K562 (cell line): Measurements from ENCODE around the gene HK1. TPM values are rescaled to one million over a fixed set of nuclear protein-coding genes. Genes with fewer than 3 reads are reported as not detected.

Experiments
- ATAC-seq: fragments of 200-7000 bp; cut with Tn5 transposase; 3 replicates; pipeline ENCODE4 v1.9.1; 2020; ENCODE audit warnings: moderate library complexity
- BruUV-seq: library from RNA; stranded (reverse); fragments of 400-500 nt; replicated peaks from 2 replicates; lab custom pipeline; 2021; lab: Mats Ljungman, UMichigan
- CTCF ChIA-PET: fragments of 300-600 bp; formaldehyde crosslinking; extraction: SDS; loops from one replicate; lab custom pipeline; 2021; ENCODE audit warnings: low intra/inter-chr PET ratio; lab: Yijun Ruan, JAX
- POLR2A ChIA-PET: fragments of 300-600, 350-650 bp; sonication (Branson Sonifier 250); formaldehyde crosslinking; extraction: SDS; loops from one replicate; lab custom pipeline; 2021; ENCODE audit warnings: antibody characterized with exemption, inconsistent platforms; lab: Yijun Ruan, JAX
- DNase-seq, 4 experiments: peaks; one replicate each; pipeline versions ENCODE4 v3.0.0 to v3.0.0-alpha.2; 2011 to 2018; ENCODE audit warnings: low spot score in 3 of 4, mixed read lengths in 3 of 4; ENCODE audit errors: extremely low read depth in 1 of 4
- FAIRE-seq: peaks from 2 replicates; lab custom pipeline; 2011; peaks lifted over from hg19 to GRCh38; lab: Jason Lieb, UNC
- H2AFZ ChIP-seq: 2 replicates; pipeline ENCODE4 v1.6.0; 2011; ENCODE audit warnings: low read depth, low read length, control low read depth, inconsistent platforms
- H3K27ac ChIP-seq: fragments of 200-600 bp; 3 replicates; pipeline ENCODE4 v1.8.0; 2011; ENCODE audit warnings: low read depth, mild to moderate bottlenecking, control low read depth, inconsistent platforms, low read length, moderate library complexity, mixed read lengths; ENCODE audit errors: extremely low read depth
- H3K27me3 ChIP-seq, 2 experiments: fragments of 300-600 bp in 1 of 2; 2 replicates in 1 of 2; 3 replicates in 1 of 2; pipeline versions ENCODE4 v1.6.0 to v1.8.0; 2011; ENCODE audit warnings: inconsistent platforms in 2 of 2, low read length in 2 of 2, mild to moderate bottlenecking in 1 of 2, mixed read lengths in 1 of 2, moderate library complexity in 1 of 2; ENCODE audit not compliant: control insufficient read depth in 2 of 2, insufficient read depth in 2 of 2
- H3K36me3 ChIP-seq: fragments of 300-600 bp; 3 replicates; pipeline ENCODE4 v1.8.0; 2011; ENCODE audit warnings: mild to moderate bottlenecking, low read length, inconsistent platforms; ENCODE audit not compliant: control insufficient read depth, insufficient read depth
- H3K4me1 ChIP-seq, 2 experiments: fragments of 200-600 bp in 1 of 2; replicated peaks in 1 of 2; 2 replicates in 1 of 2; 3 replicates in 1 of 2; pipeline versions ENCODE4 v1.5.1 to v1.8.0; 2011; ENCODE audit warnings: inconsistent platforms in 2 of 2, low read length in 2 of 2, mild to moderate bottlenecking in 1 of 2, mixed read lengths in 1 of 2, moderate library complexity in 1 of 2; ENCODE audit not compliant: control insufficient read depth in 2 of 2, insufficient read depth in 2 of 2
- H3K4me2 ChIP-seq: 2 replicates; pipeline ENCODE4 v1.6.1; 2011; ENCODE audit warnings: low read length, control low read depth, inconsistent platforms, mixed read lengths; ENCODE audit not compliant: insufficient read depth
- H3K4me3 ChIP-seq: fragments of 200-600 bp; sonication (generic), shearing (Covaris generic); 2 replicates; pipeline ENCODE4 v1.5.1; 2016; ENCODE audit warnings: control low read depth, inconsistent platforms
- H3K79me2 ChIP-seq: fragments of 200-600 bp; 3 replicates; pipeline ENCODE4 v1.8.0; 2011; ENCODE audit warnings: low read length, inconsistent platforms; ENCODE audit not compliant: control insufficient read depth, insufficient read depth
- H3K9ac ChIP-seq, 2 experiments: 2 replicates each; pipeline versions ENCODE4 v1.6.0 to v1.6.1; 2011; ENCODE audit warnings: low read depth in 2 of 2, low read length in 2 of 2, control low read depth in 1 of 2, inconsistent platforms in 1 of 2, mild to moderate bottlenecking in 1 of 2, mixed read lengths in 1 of 2; ENCODE audit not compliant: insufficient read depth in 1 of 2
- H3K9me1 ChIP-seq: one replicate; pipeline ENCODE4 v1.6.0; 2011; ENCODE audit warnings: inconsistent platforms, mild to moderate bottlenecking, low read length, moderate library complexity; ENCODE audit not compliant: control insufficient read depth, insufficient read depth
- H3K9me3 ChIP-seq: replicated peaks from 2 replicates; pipeline ENCODE4 v1.5.1; 2011; ENCODE audit warnings: low read depth, low read length, inconsistent platforms; ENCODE audit not compliant: control insufficient read depth, insufficient read depth
- H4K20me1 ChIP-seq: replicated peaks from 2 replicates; pipeline ENCODE4 v1.6.1; 2011; ENCODE audit warnings: low read length, inconsistent platforms, mixed read lengths; ENCODE audit not compliant: control insufficient read depth, insufficient read depth
- BRCA1 ChIP-seq, 2 experiments: fragments of 450-650 bp in 1 of 2; sonication (generic) in 1 of 2; formaldehyde crosslinking in 1 of 2; IDR thresholded peaks; 2 replicates each; pipeline versions ENCODE4 v1.5.0 to v1.6.1; 2017 to 2020; ENCODE audit warnings: mild to moderate bottlenecking in 1 of 2, missing genetic modification reagents in 1 of 2
- CC2D1A ChIP-seq: fragments of 450-650 bp; IDR thresholded peaks from 2 replicates; pipeline ENCODE4 v1.6.1; 2017; ENCODE audit warnings: mild to moderate bottlenecking
- ELK1 ChIP-seq: sonication (generic); formaldehyde crosslinking; IDR thresholded peaks from 2 replicates; pipeline ENCODE4 v1.8.1; 2022; ENCODE audit warnings: missing genetic modification reagents
- EZH2 ChIP-seq: IDR thresholded peaks from 2 replicates; pipeline ENCODE4 v1.6.1; 2012; ENCODE audit warnings: low read depth, mild to moderate bottlenecking, inconsistent platforms, low read length, borderline replicate concordance
- FOXJ2 ChIP-seq: fragments of 200-800 bp; sonication (Bioruptor generic); IDR thresholded peaks from 2 replicates; pipeline ENCODE4 v1.6.1; 2016; ENCODE audit warnings: missing genetic modification characterization, missing compliant biosample characterization
- JUNB ChIP-seq: fragments of 450-650 bp; formaldehyde crosslinking; conservative IDR thresholded peaks from 2 replicates; pipeline ENCODE4 v1.4.0; 2020; ENCODE audit warnings: mild to moderate bottlenecking
- MEF2D ChIP-seq: conservative IDR thresholded peaks from 2 replicates; pipeline ENCODE4 v1.6.1; 2016; ENCODE audit warnings: low read depth, missing genetic modification characterization, missing compliant biosample characterization
- NCOA4 ChIP-seq: fragments of 450-650 bp; IDR thresholded peaks from 2 replicates; pipeline ENCODE4 v1.6.1; 2018; ENCODE audit warnings: mild to moderate bottlenecking; ENCODE audit not compliant: partially characterized antibody
- NRF1 ChIP-seq, 2 experiments: fragments of 450-650 bp; IDR thresholded peaks in 1 of 2; conservative IDR thresholded peaks in 1 of 2; 2 replicates each; pipeline ENCODE4 v1.6.1; 2014; ENCODE audit warnings: mild to moderate bottlenecking in 2 of 2
- PCBP1 ChIP-seq: fragments of 200-400 bp; formaldehyde crosslinking; IDR thresholded peaks from 2 replicates; pipeline ENCODE4 v1.6.1; 2018; ENCODE audit warnings: mild to moderate bottlenecking, low read depth, low read length; ENCODE audit not compliant: poor library complexity, severe bottlenecking
- WHSC1 ChIP-seq: IDR thresholded peaks from one replicate; pipeline ENCODE4 v1.6.1; 2012; ENCODE audit warnings: low read length, control low read depth, inconsistent platforms
- ZBTB43 ChIP-seq: sonication (generic); formaldehyde crosslinking; IDR thresholded peaks from 2 replicates; pipeline ENCODE4 v1.8.0; 2023; ENCODE audit warnings: mild to moderate bottlenecking, missing genetic modification reagents
- ZNF778 ChIP-seq: fragments of 450-650 bp; formaldehyde crosslinking; IDR thresholded peaks from 2 replicates; pipeline ENCODE4 v1.4.0; 2020; ENCODE audit warnings: mild to moderate bottlenecking, moderate library complexity
- WGBS: fragments of 100-300 bp; shearing (Covaris generic); methylation state at CpG from one replicate; pipeline ENCODE4 v1.1.6; 2016; ENCODE audit warnings: low coverage, mixed read lengths; ENCODE audit not compliant: insufficient coverage; ENCODE audit errors: missing lambda C conversion rate; 5-methylcytosine and 5-hydroxymethylcytosine counted together
- in situ Hi-C: fragments of 300-500 bp; cut with MboI; formaldehyde crosslinking; loops from 4 replicates; pipeline ENCODE4 v1.15.0; 2018; ENCODE audit warnings: inconsistent platforms, mixed read lengths
- intact Hi-C: fragments of 100-400 bp; cut with micrococcal nuclease; formaldehyde crosslinking; loops from 2 replicates; pipeline ENCODE4 v1.14.2; 2022
- polyA plus RNA-seq, 8 experiments: library from polyadenylated mRNA; depleted of rRNA in 4 of 8; stranded (reverse) in 5 of 8; unstranded in 3 of 8; fragments of >200 nt; fragmentation: Nextera tagmentation in 2 of 8; fragmentation: Illumina TruSeq in 1 of 8; extraction: Ambion mirVana in 2 of 8; extraction: Trizol in 1 of 8; gene quantifications; 2 replicates each; pipeline versions ENCODE4 v1.2.1 to v1.2.3, GENCODE V29; 2011 to 2014; ENCODE audit warnings: inconsistent platforms in 1 of 8, missing spikeins in 1 of 8
- total RNA-seq, 7 experiments: library from RNA; depleted of rRNA in 6 of 7; stranded (reverse); fragments of >200 nt in 6 of 7; fragmentation: Illumina TruSeq in 2 of 7; extraction: Trizol in 2 of 7; gene quantifications; 2 replicates each; pipeline versions ENCODE4 v1.2.1 to v1.2.3, GENCODE V29; 2011 to 2021; ENCODE audit warnings: low replicate concordance in 1 of 7

Gene HK1
- total and polyA plus RNA-seq, 9 of the 15 experiments (the other 6 are each of a cell fraction or from before 2014, with no cell fraction given) = 29.2 to 444 (median 193) TPM

GRCh38 chr10:69323622-69324021 lies 45.3 kb downstream of the HK1 start:
- Histone ChIP-seq H3K36me3 (peaks cover 48% of the 10 kb centered on the region; the same call in 2 of the 3 replicates), H3K9me1 (peaks cover 9% of the 10 kb centered on the region), H3K27ac (peak overlapping the region; percentile 8; the same call in 1 of the 3 replicates), H3K27me3 (no peaks in the 10 kb centered on the region), H3K4me2 (no peak overlapping the region), H3K4me3 (no peak overlapping the region), H4K20me1 (peaks cover 57% of the 10 kb centered on the region), H3K4me1 (peaks cover 47 to 53% of the 10 kb centered on the region in 2 experiments), H3K9me3 (no peaks in the 10 kb centered on the region), H3K79me2 (peaks cover 98% of the 10 kb centered on the region), H2AFZ (no peak overlapping the region), H3K9ac (peak overlapping the region in 1 of 2 experiments; percentile 32; a peak in 1 of 4 replicates)
- BruUV-seq = no TSS peak
- FAIRE-seq (no peak), DNase-seq (no peak), ATAC-seq (no peak)
- ChIA-PET POLR2A (interaction anchor here (0.7 to 8.8 kb wide), 3 partner anchors 9 to 270 kb away, joined by 3 to 92 read pairs (median 4); no protein-coding TSS in a partner anchor), CTCF (no interaction called here)
- 82% methylated on average over 2 of the region's 2 CpGs for WGBS
- TF ChIP-seq WHSC1 (peak; percentile 56), ZBTB43 (CRISPR knock-in tag) (no peak), NRF1 (conservative IDR thresholded peaks at IDR 0.05 in 1 of 2, IDR thresholded peaks at IDR 0.05 in 1 of 2) (peak; percentile 21 to 26; a peak in 1 of 4 replicates)
- intact Hi-C loops (no loop called here), in situ Hi-C loops (no loop called here)

- ChIA-PET POLR2A (interaction anchor here (0.6 to 8.8 kb wide), 2 partner anchors 8 to 11 kb away, joined by 3 to 92 read pairs; no protein-coding TSS in a partner anchor), CTCF (no interaction called here)
- peaks cover 11% of the 10 kb centered on the region for H3K9me1 ChIP-seq
- DNase-seq = no peak
- in situ Hi-C loops = no loop called here
- peaks cover 55% of the 10 kb centered on the region for H4K20me1 ChIP-seq
- intact Hi-C loops = no loop called here
- 0 out of 3 replicates have a peak, but pooled peaks have one; percentile 4 for ATAC-seq
- H2AFZ ChIP-seq = no peak overlapping the region
- H3K36me3 ChIP-seq = peaks cover 56% of the 10 kb centered on the region; the same call in 2 of the 3 replicates
- H3K79me2 ChIP-seq = peaks cover 98% of the 10 kb centered on the region
- H3K4me2 ChIP-seq = no peak overlapping the region
- no TSS peak for BruUV-seq
- no peaks in the 10 kb centered on the region for H3K9me3 ChIP-seq
- no peaks in the 10 kb centered on the region for H3K27me3 ChIP-seq
- no peak for FAIRE-seq
- 48% methylated on average over 1 of the region's 1 CpG for WGBS
- no peak overlapping the region for H3K4me3 ChIP-seq
- H3K27ac ChIP-seq = no peak overlapping the region
- no peak overlapping the region for H3K9ac ChIP-seq
- H3K4me1 ChIP-seq = peaks cover 37 to 53% of the 10 kb centered on the region in 2 experiments
- no peak for TF ChIP-seq NCOA4
- no peak for TF ChIP-seq BRCA1 (IDR thresholded peaks at IDR 0.05)
- TF ChIP-seq BRCA1 (CRISPR knock-in tag; IDR thresholded peaks at IDR 0.05) = no peak
- TF ChIP-seq JUNB (CRISPR knock-in tag) = no peak
- TF ChIP-seq PCBP1 = no peak
- no peak for TF ChIP-seq MEF2D
- no peak for TF ChIP-seq FOXJ2 (tag)
- TF ChIP-seq EZH2 = no peak
- no peak for TF ChIP-seq CC2D1A
- TF ChIP-seq ZNF778 (CRISPR knock-in tag) = no peak
- no peak for TF ChIP-seq ELK1 (CRISPR knock-in tag)
These were observed 46.3 kb downstream of the HK1 start for GRCh38 chr10:69324583-69324982.
